Measurements from ENCODE around the gene TRAP1.

- no peak for TF ChIP-seq POLR2AphosphoS5 (IDR thresholded peaks at IDR 0.05; ENCODE audit: low read depth, low read length)
- TF ChIP-seq, protein P1, sequence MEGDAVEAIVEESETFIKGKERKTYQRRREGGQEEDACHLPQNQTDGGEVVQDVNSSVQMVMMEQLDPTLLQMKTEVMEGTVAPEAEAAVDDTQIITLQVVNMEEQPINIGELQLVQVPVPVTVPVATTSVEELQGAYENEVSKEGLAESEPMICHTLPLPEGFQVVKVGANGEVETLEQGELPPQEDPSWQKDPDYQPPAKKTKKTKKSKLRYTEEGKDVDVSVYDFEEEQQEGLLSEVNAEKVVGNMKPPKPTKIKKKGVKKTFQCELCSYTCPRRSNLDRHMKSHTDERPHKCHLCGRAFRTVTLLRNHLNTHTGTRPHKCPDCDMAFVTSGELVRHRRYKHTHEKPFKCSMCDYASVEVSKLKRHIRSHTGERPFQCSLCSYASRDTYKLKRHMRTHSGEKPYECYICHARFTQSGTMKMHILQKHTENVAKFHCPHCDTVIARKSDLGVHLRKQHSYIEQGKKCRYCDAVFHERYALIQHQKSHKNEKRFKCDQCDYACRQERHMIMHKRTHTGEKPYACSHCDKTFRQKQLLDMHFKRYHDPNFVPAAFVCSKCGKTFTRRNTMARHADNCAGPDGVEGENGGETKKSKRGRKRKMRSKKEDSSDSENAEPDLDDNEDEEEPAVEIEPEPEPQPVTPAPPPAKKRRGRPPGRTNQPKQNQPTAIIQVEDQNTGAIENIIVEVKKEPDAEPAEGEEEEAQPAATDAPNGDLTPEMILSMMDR (IDR thresholded peaks at IDR 0.05) = no peak
- TF ChIP-seq, protein P2, sequence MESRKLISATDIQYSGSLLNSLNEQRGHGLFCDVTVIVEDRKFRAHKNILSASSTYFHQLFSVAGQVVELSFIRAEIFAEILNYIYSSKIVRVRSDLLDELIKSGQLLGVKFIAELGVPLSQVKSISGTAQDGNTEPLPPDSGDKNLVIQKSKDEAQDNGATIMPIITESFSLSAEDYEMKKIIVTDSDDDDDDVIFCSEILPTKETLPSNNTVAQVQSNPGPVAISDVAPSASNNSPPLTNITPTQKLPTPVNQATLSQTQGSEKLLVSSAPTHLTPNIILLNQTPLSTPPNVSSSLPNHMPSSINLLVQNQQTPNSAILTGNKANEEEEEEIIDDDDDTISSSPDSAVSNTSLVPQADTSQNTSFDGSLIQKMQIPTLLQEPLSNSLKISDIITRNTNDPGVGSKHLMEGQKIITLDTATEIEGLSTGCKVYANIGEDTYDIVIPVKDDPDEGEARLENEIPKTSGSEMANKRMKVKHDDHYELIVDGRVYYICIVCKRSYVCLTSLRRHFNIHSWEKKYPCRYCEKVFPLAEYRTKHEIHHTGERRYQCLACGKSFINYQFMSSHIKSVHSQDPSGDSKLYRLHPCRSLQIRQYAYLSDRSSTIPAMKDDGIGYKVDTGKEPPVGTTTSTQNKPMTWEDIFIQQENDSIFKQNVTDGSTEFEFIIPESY (IDR thresholded peaks at IDR 0.05; ENCODE audit: borderline replicate concordance, low read depth) = no peak
- TF ChIP-seq EZH2phosphoT487 (IDR thresholded peaks at IDR 0.05; ENCODE audit: borderline replicate concordance, low read depth) = no peak
- TF ChIP-seq GATA2 (CRISPR knock-in tag; IDR thresholded peaks at IDR 0.05) = no peak
- no peak for TF ChIP-seq JUND (IDR thresholded peaks at IDR 0.05)
- no peak for TF ChIP-seq RXRA (IDR thresholded peaks at IDR 0.05; ENCODE audit: borderline replicate concordance, low read depth)
- TF ChIP-seq RCOR1 (IDR thresholded peaks at IDR 0.05; ENCODE audit: low read length) = no peak
Measured at GRCh38 chr16:3646348-3646920, 70.9 kb downstream of the TRAP1 start.
